IPS-NIHi7 (cell line): ENCODE measurements around the gene SFTPA1.
"Not testable (repeated sequence)": the region's sequence is repeated elsewhere in the genome, so short reads cannot be mapped to it uniquely, and the experiment has no call there.

Source experiments
- DNase-seq: peaks from one replicate; pipeline ENCODE4 v3.0.0; 2012; ENCODE audit warnings: mixed read lengths; ENCODE audit errors: extremely low spot score

Gene SFTPA1

DNA sequence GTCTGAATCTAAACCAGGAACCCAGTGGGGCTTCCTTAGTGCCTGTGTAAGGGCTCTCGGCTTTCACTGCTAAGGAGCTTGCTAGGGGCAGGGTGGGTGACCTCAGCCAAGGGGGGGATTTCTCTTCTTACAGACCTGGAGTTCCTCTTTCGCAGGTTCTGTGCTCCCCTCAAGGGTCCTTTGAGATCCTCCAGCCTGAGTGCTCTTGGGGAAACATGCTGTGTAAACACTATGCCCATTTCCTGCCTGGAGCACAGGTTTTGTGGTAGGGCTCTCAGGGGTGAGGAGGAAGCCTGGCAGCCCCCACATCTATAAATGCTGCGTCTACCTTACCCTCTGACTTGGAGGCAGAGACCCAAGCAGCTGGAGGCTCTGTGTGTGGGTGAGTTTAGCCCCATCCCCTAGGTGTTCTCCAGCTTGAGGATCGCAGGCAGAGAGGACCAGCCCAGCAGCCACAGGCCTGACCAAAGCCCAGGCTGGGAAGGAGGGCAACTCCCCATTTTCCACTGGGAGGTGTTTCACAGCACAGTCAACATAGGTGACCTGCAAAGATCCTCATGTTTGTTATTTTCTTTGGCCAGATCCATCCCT, at the start of gene SFTPA1:
TSS of gene SFTPA1 (plus strand) at position 339 of the 591 bp plus-strand sequence. CDS start 887 bp downstream, outside the sequence.
- DNase-seq: no peak

DNA sequence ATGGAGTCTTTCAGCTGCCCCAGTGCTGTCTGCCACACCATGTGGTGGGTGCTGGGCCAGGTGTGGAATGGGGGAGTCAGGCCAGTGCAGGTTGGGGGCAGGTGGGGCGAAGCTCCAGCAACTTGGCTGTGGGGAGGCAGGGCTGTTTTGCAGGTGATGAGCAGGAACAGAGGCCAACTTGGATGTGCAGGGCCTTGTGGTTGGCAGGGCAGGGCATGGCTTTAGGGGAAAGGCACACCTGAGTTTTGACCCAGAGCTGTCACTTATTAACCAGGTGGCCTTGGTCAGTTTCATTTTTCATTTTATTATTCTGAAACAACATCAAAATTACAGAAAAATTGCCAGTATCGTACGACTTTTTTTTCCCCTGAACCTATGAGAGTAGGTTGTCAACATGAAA, 49.5 kb upstream of the SFTPA1 start:
- no peak for DNase-seq

DNA sequence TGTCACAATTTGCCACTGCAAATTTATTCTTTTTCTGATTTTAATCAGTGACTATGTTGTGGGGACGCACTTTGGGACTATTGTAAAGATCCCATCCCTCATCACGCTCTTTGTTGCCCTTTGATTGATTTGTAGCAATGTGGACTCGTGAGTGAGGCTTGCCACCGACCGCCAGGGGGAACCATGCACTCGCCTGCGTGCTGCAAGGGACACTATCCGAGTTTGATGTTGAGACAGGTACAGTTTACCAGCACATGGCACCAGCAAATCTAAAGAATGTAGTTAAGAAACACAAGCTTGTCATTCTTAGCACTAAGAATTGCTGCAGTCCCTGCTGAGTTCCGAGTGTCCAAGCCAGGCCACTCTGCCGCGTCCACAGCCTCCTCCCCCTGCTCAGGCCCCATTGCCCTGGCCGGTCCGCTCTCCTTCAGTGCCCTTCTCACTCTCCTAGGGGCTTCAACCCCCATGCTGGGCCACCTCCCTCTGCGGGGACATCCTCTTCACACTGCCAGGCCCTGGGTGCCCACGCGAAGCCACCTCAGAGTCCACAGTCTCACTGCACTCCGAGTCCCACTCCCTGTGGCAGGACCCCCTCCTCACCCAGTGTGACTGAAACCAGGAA, 48.5 kb upstream of the SFTPA1 start:
- DNase-seq: peak; percentile 80

DNA sequence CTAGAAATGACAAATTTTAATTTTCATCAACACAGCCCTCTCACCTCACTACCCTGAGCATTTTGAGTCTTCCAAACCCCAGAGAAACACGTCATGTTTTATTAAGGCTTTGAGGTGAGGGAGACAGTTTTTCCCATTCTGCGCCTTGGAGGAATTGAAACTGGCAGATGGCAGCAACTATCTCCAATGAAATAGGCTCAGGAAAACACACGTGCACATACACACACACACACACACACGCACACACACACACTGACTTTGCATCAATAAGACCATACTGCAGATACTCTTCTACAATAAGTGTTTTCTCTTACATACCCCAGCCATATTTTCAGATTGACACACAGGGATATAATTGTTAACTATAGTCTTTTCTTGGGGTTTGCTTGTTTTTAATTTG, 47.3 kb upstream of the SFTPA1 start:
- DNase-seq: no peak

DNA sequence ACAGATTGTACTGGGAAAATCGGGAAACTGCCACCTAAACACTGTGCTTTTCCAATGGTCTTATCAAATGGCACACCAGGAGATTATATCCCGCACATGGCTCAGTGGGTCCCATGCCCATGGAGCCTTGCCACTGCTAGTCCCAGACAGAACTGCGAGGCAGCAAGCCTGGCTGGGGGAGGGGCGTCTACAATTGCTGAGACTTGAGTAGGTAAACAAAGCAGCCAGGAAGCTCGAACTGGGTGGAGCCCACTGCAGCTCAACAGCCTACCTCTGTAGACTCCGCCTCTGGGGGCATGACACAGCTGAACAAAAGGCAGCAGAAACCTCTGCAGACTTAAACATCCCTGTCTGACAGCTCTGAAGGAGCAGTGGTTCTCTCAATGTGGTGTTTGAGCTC, 40.1 kb upstream of the SFTPA1 start:
- DNase-seq: not testable (repeated sequence)

DNA sequence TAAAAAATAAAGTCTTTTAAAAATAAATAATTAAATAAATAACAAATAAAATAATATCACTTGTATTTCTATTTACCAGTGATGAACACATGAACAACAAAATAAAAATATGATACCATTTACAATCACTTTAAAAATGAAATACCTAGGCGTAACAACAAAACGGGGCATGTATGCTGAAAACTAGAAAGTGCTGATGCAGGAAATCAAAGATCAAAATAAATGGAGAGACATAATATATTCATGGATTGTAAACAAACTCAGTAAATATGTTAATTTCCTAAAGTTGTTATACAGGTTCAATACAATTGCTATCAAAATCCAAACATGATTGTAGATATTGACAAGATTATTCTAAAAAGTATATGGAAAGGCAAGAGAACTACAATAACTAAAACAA, 31.4 kb upstream of the SFTPA1 start:
- DNase-seq: no peak

DNA sequence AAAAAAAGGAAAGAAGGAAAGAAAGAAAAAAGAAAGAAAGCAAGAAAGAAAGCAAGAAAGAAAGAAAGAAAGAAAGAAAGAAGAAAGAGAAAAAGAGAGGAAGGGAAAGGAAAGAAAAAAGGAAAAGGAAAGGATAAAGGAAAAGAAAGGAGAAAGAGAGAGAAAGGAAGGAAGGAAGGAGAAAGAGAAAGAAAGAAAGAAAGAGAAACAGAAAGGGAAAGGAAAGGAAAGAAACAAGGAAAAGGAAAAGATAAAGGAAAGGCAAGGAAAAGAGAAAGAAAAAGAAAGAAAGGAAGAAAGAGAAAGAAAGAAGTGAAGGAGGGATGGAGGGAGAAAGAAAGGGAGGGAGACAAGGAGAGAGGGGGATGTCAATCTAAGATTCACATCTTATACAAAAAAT, 29.7 kb upstream of the SFTPA1 start:
- DNase-seq: no peak

DNA sequence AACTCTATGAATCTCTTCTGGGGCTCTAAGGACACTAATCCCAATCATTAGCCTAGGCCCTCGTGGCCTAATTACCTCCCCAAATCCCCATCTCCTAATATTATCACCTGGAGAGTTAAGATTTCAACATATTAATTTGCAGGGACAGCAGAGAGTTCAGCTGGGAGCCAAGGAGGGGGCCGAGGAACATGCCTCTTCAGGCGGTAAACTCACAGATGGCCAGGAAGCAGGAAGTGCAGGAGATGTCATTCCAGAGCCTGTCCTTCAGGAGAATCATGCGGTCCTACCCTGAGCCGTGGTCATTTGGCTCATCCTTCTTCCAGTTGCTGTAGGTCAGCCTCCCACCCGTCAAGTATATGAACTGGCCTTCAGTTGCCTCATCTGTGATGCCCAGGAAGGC, 28.6 kb upstream of the SFTPA1 start:
- no peak for DNase-seq

DNA sequence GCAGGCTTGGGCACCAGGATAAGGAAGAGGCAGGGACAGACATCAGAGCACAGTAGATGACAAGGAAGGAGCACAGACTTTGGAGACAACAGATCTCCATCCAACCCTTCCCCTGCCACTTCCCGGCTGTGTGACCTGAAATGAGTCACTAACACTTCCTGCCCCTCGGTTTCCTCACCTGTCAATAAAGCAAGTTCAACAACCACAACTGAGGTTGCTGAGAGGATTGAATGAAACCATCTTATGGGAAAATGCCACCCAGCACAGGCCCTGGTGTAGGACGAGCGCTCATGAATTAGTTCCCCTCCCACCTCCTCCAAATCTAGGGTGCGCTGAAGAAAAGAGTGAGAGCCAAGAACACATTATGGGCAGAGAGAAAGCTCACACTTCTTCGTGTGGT, 27.8 kb upstream of the SFTPA1 start:
- DNase-seq: not testable (repeated sequence)

DNA sequence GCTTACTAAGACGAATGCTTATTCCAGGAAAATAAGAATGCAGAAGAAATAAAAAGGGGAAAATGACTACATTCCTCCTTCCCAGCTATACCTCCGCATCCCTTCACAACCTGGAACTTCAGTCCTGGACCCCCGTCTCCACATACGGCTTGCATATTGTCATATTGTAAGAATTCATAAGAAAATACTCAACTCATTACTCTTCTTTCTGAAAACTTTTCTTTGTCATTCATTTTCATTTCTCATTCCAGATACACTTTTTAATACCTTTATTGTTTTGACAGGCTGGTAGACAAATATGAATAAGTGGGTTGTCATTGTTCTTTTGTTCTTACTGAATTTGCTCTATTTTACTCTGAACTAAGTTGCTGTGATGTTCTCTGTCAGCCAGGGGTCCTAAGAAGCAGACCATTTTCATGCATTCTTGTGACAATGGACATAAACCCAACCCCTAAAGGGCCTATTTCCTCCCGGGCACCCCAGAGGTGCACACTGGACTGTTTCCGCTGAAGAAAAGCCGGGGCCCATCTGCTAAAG, 27.2 kb upstream of the SFTPA1 start:
- DNase-seq: no peak

DNA sequence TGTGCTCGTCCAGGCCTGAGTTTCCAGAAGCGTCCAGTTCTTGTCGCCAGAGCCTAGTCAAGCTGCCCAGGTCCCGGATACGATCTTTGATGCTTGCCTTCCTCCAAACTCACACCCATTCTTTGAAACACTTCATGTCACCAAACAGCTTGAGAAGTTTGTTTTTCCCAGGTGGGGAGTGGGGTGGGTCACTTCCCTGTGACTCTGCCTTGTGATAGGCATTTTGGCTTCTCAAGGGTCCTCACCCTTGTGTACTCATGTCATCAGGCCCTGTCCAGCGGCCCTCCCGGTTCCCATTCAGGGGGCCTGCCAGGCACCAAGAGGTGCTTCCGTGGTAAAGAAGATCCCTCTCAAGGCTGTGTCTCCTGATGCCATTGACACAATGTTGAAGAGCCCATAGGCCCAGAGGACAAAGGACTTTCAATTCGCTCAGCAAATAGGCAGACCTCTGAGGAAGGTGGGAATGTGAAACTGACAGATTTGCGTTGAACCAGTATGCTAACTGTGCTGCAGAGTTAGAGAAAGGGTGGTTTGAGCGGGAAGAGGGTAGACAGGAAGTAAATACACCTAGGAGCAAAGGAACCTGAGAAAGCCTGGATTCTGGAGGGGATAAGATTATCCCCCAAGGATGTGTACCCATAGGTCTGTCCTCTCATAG, 24.7 kb upstream of the SFTPA1 start:
- DNase-seq: no peak

DNA sequence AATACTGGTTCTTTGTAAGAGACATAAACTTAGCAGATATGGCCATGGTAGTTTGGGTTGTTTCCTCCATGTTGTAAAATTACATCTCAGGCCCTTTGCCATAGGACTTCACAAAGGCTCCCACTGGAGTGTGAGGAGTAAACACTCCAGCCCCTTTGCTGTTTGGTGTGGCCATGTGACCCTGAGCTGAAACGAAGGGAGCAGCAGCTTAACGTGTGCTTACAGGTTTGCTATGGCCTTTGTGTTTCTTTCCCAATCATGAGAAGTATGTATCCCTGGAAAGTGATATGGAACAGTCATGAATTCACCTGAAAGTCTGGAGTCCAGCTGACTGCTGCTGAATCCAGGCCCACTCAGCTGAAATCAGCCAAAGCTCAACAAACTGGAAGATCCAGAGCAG, 23.8 kb upstream of the SFTPA1 start:
- DNase-seq: no peak

DNA sequence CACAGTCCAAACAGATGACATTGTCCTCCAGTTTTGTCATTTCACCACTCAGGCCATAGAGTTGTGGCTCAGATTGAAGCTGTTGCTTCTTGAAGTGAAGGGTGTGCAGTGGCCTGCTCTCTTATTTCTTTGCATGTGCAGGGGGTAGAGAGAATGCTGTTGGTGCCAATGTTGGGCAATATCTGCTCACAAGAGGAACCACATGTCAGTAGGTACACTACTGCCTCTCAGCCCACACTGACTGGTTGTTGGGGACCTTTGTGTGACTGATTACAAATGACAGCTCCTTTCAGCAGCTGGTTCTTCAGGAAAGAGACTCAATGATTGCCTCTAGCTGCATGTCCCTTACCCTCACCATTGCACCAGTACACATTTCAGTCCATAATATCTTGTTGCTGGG, 21.9 kb upstream of the SFTPA1 start:
- DNase-seq: no peak

DNA sequence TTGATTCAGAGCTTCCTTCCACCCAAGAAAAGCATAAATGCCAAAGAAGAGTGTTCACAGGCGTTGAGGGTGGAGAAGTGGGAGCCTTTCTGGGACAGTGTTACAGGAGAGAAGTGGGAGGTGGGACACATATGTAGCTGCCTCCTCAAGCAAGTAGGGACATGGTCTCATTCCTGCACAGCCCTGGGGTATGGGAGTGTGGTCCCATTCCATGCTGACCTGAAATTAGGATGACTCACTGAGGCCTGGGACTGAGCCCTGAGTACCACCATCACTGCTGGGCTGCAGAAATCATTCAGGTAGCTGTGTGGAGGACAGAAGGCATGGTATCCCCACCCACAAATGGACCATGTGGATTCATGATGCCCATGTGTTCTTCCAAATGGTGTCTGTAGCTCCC, 17.4 kb upstream of the SFTPA1 start:
- DNase-seq: no peak

DNA sequence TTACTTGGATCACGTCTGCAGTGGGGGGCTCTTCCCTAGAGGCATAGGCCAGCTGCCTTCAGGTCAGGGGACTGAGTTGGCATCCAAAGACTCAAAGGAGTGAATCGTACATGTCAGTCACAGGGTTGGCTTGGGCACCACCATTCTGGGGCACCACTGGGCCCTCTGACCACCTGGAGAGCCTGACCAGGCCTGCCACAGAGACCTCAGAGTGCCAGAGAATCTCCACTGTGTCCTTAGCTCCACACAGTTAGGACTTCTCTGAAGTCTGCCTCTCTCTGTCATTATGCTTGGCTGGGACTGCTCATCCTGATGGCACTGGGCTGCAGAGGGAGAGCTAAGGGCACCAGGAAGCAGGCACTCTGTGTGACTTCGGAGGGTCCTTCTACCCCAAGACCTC, 16.2 kb upstream of the SFTPA1 start:
- not testable (repeated sequence) for DNase-seq

DNA sequence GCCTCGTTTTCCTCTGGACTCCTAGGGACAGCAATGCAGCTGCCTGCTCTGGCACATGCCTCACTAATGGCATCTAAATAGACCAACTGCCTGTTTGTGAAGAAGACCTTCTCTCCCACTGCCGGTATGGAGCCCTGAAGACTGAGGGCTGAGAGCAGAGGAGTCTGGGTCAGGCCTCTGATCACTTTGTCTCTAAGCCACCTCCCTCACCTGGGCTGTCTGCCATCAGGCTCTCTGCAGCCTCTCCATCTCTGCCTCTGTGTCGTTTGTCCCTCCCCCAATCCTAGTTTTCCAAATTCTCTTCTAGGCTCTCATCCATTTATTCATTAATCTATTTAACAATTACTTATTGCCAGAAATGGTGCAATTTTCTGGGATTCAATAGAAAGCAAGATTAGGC, 15.2 kb upstream of the SFTPA1 start:
- DNase-seq: no peak

DNA sequence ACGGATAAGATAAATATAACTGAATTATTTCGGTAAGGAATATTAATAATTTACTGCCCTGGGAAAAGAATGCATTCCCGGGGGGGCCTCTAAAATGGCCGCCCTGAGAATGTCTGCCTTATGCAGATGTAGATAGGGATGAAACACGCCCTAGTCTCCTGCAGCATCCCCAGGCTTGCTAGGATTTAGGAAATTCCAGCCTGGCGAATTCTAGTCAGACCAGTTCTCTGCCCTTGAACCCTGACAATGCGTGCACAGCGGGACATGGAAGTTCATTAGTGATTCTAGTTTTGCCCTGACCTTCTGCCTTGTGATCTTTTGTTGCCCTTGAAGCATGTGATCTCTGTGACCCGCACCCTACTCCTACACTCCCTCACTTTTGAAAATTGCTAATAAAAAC, 11.1 kb upstream of the SFTPA1 start:
- DNase-seq: not testable (repeated sequence)

DNA sequence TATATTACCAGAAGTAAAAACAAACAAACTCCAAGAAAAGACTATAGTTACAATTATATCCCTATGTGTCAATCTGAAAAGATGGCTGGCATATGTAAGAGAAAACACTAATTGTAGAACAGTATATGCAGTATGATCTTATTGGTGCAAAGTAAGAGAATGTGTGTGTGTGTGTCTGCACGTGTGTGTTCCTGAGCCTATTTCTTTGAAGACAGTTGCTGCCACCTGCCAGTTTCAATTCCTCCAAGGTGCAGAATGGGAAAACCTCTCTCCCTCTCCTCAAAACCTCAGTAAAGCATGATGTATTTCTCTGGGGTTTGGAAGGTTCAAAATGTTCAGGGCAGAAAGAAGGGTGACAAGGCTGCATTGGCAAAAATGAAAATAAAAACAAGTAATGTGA, 8.8 kb upstream of the SFTPA1 start:
- no peak for DNase-seq

DNA sequence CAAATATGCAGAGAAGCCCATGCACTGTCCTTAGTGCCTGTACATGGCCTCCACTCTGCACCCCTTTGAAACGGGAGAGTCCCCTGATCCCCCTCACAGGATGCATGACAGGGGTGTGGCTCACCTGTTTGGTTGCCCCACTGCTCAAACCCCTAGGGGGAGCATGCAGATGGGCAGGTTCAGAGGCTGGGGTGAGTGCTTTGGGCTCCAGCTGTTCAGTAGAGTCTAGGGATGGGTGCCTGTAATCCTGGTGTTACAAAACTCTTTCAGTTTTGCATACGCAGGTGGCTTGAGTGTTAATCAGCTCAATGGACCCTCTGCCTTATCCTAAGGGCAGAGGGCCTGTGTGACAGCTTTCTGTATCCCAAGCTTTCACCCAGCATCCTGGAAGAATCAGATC, 7.8 kb upstream of the SFTPA1 start:
- DNase-seq: no peak

DNA sequence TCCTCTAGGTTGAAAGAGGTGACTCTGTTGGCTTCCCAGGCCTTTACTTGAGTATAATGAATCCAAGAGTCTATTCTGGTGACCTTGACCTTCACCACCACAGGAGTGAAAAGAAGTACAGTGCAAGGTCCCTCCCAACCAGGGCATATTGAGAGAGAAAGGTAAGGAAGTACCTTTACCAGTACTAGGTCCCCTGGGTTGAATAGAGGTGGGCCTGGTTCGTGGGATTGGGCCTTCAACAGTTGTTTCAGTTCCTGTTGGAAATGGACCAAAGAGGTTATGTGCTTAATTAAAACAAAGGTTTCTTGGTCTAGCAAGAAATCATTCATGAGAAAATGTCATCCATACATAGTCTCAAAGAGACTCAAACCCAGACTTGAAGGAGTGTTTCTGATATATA, 6.4 kb upstream of the SFTPA1 start:
- DNase-seq: no peak

DNA sequence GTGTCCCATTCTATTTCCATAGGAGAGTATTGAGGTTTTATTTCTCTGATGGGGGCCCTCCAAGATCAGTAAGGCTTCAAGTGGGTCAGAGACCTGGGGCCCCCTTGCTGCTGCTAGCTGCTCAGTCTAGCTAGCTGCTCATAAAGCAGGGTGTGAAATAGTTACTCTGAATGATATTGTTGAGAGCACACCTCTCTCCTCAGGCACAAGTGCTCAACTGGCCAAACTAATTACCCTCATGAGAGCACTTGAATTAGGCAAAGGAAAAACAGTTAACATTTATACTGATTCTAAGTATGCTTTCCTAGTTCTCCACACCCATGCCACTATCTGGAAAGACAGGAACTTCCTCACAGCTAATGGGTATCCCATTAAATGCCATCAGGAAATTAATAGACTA, 5.4 kb upstream of the SFTPA1 start:
- DNase-seq: no peak

DNA sequence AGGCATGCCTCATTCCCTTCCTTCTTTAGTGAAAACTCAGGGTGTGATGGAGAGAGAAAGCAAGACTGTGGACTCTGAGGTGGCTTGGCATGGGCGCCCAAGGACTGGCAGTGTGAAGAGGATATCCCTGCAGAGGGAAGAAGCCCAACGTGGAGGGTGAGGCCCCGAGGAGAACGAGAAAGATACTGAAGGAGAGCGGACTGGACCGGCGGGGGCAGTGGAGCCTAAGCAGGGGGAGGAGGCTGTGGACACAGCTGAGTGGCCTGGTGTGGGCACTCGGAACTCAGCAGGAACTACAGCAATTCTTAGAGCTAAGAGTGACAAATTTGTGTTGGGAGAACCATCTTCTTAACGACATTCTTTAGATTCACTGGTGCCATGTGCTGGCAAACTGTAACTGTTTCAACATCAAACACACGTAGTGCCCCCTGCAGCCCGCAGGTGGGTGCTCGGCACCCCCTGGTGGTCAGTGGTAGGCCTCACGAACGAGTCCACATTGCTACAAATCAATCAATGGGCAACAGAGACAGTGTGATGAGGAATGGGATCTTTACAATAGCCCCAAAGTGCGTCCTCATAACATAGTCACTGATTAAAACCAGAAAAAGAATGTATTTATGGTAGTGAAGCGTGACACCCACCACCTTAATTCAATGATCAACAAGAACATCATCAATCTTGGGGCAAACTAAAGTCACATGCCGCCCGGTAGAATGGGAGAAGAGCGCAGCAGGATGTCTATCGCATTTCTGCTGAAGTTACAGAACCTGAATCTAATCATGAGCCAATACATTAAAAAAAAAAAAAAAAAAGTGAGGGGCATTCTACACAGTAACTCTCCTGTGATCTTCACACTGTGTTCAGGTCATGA, 2.0 kb upstream of the SFTPA1 start:
- DNase-seq: peak; percentile 80
